BJ (cell line): ENCODE results near the gene LRRC15. TPM values are rescaled to one million over a fixed set of nuclear protein-coding genes. Genes with fewer than 3 reads are reported as not detected.

Experiments
- CTCF ChIA-PET: fragments of 350-600 bp; formaldehyde crosslinking; extraction: SDS; loops from one replicate; lab custom pipeline; 2021; ENCODE audit warnings: antibody characterized with exemption, inconsistent platforms; lab: Yijun Ruan, JAX
- POLR2A ChIA-PET: fragments of 300-600 bp; sonication (Branson Sonifier 250); formaldehyde crosslinking; extraction: SDS; loops from one replicate; lab custom pipeline; 2021; ENCODE audit warnings: antibody characterized with exemption; lab: Charles Lee
- DNase-seq: peaks from one replicate; pipeline ENCODE4 v3.0.0-alpha.2; 2011; ENCODE audit warnings: low read depth
- H3K27me3 ChIP-seq: 2 replicates; pipeline ENCODE4 v1.6.0; 2011; ENCODE audit warnings: low read length; ENCODE audit not compliant: control insufficient read depth, insufficient read depth
- H3K36me3 ChIP-seq: 2 replicates; pipeline ENCODE4 v1.5.1; 2011; ENCODE audit warnings: low read length; ENCODE audit not compliant: control insufficient read depth, insufficient read depth
- H3K4me3 ChIP-seq: 2 replicates; pipeline ENCODE4 v1.5.1; 2011; ENCODE audit warnings: low read depth, mild to moderate bottlenecking, control low read depth, low read length
- polyA plus RNA-seq: library from polyadenylated mRNA; depleted of rRNA; stranded (reverse); fragments of >200 nt; gene quantifications from 2 replicates; pipeline ENCODE4 v1.2.3, GENCODE V29; 2011
- TF ChIP-seq, protein P1 (sequence below): IDR thresholded peaks from 2 replicates; pipeline ENCODE4 v1.5.1; 2011; ENCODE audit warnings: low read depth, mild to moderate bottlenecking, control low read depth, inconsistent platforms, low read length, moderate library complexity; ENCODE audit not compliant: insufficient read depth

The LRRC15 gene
- polyA plus RNA-seq, 1 experiment, result 1.2 TPM

DNA sequence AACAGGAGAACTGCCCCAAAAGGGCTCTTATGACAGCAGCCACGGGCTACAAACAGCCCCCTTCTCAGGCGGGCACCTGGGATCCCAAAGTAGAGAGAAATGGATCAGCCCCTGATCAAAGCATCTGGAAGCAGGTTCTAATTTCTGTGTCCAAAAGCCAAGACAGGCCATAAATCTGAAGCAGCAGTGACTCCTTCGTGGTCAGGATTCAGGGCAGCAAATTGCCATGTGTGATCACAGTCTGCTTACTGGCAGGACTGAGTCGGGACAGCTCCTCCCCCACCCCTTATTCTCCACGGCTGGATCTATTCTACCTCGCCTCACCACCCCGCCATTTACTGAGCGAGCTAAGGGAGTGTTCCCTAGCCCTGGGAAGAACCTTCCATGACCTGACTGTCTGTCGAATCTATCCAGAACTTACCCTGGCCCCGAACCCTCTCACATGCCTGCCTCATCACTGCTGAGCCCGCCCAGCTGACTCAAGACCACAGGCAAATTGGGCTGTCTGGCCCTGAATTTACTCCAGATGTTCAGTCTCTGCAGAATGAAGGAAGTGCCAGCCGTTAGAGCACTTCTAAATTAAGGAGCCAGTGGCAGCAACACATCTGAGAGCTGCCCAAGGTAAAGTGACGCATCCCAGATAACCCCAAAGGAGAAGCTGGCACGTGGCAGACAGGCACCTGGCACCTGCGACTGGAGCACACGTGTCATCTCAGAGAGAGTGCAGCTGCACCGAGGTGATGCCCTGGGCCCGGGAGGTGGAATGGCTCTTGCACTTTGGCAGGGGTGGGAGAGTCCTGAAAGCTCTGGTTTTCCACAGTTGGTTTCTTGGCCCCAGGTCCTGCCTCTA is 1.3 kb downstream of the LRRC15 start:
- Histone ChIP-seq H3K36me3 (no peaks in the 10 kb centered on the region), H3K4me3 (no peak overlapping the region), H3K27me3 (peaks cover 2% of the 10 kb centered on the region)
- TF ChIP-seq, protein P1, sequence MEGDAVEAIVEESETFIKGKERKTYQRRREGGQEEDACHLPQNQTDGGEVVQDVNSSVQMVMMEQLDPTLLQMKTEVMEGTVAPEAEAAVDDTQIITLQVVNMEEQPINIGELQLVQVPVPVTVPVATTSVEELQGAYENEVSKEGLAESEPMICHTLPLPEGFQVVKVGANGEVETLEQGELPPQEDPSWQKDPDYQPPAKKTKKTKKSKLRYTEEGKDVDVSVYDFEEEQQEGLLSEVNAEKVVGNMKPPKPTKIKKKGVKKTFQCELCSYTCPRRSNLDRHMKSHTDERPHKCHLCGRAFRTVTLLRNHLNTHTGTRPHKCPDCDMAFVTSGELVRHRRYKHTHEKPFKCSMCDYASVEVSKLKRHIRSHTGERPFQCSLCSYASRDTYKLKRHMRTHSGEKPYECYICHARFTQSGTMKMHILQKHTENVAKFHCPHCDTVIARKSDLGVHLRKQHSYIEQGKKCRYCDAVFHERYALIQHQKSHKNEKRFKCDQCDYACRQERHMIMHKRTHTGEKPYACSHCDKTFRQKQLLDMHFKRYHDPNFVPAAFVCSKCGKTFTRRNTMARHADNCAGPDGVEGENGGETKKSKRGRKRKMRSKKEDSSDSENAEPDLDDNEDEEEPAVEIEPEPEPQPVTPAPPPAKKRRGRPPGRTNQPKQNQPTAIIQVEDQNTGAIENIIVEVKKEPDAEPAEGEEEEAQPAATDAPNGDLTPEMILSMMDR, result no peak
- ChIA-PET POLR2A (no interaction called here), CTCF (interaction anchor here (0.6 to 3.2 kb wide), 6 partner anchors 10 to 1539 kb away, joined by 3 to 16 read pairs (median 3); no protein-coding TSS in a partner anchor)
- DNase-seq, result peak; percentile 69

DNA sequence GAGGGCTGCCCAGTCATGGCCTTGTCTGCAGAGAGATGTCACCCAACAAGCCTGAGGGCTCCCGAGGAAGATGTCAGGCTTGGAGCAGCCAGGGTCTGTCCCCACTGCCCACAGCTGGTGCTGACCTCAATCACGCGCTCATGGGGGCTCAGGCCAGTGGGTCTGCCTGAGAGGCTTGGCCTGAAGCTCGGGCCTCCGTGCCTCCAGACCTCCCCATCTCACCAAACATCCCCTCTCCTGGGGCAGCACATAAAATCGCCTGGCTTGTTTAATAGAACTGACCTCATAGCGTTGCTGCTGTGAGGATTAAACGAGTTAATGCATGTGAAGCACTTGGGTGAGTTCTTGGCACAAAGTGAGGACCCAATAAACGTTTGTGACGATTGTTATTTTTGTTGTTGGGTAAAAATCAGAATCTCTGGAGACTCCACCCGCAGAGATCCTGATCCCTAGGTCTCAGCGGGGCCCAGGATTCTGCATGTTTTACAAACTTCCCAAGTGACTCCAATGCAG is 3.5 kb downstream of the LRRC15 start:
- TF ChIP-seq, protein P1, result no peak
- no peak for DNase-seq
- H3K4me3 ChIP-seq, result no peak overlapping the region
- POLR2A ChIA-PET, result no interaction called here
- H3K36me3 ChIP-seq, result no peaks in the 10 kb centered on the region
- CTCF ChIA-PET, result interaction anchor here (1.2 to 6.8 kb wide), 3 partner anchors 17 to 30 kb away, joined by 3 to 37 read pairs (median 4); no protein-coding TSS in a partner anchor
- peaks cover 2% of the 10 kb centered on the region for H3K27me3 ChIP-seq

DNA sequence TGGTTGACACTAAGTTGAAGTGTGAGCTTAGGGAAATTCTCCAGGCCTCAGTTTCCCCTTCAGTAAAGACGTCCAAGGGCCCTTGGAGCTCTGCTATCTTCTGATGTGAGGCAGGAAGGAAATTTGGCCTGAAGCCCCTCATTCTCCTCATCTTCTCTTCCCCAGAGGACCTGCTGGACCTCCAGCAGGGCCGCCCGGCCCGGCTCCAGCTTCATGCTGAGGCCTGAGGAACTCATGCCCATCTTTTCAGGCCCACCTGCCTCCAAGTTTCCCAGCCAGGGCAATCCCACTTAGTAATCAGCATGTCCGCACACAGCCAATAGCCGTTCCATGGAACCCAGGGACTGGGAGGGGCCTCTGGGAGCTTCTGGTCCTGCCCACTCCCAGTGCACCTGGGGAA is 4.0 kb downstream of the LRRC15 start:
- Histone ChIP-seq H3K27me3 (peaks cover 2% of the 10 kb centered on the region), H3K4me3 (no peak overlapping the region), H3K36me3 (no peaks in the 10 kb centered on the region)
- no peak for DNase-seq
- POLR2A ChIA-PET, result no interaction called here
- TF ChIP-seq, protein P1, result no peak
- CTCF ChIA-PET, result interaction anchor here (1.2 to 6.8 kb wide), 3 partner anchors 18 to 31 kb away, joined by 3 to 37 read pairs (median 4); no protein-coding TSS in a partner anchor

DNA sequence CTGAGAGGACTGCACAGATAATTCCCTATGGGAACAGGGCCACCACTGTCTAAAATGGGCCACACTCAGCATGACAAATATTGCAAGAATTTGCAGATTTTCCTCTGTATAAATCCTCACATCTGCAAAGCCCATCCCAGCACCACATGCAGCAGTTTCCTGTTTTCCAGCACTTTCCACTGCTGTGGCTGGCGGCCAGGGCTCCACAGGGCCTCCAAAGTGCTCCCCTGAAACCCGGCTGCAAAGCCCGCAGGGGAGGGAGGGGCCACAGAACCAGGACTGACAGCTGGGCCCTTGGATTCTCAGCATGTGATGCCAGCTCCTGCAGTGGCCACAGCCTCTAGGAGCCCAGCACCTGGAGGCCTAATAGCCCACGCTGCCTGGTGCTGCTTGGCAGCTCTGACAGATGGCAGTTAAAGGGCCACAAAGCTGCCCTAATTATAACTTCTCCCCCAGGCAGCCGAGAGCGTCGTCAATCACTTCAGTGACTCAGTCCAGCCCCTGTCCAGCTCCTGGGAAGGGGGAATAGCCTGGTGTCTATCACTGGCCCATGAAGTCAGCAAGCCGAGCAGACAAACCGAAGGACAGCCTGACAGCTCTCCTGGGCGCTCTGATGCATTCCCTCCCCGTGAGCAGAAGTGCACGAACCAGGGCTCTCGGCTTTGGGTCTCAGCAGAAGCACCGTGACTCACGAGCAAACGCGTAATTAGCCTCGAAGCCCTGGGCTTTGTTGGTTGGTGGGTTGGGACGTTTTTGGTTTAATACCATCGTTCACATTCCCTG is 4.7 kb downstream of the LRRC15 start:
- POLR2A ChIA-PET, result no interaction called here
- H3K4me3 ChIP-seq, result no peak overlapping the region

More for the DNA sequence above, 4.7 kb downstream of the LRRC15 start:
- DNase-seq, result peak; percentile 68
- Histone ChIP-seq H3K36me3 (no peaks in the 10 kb centered on the region), H3K27me3 (peaks cover 2% of the 10 kb centered on the region)
- CTCF ChIA-PET, result interaction anchor here (1.2 to 6.8 kb wide), 4 partner anchors 14 to 32 kb away, joined by 3 to 37 read pairs (median 4); no protein-coding TSS in a partner anchor
- TF ChIP-seq, protein P1, result no peak
